ENCODE results near the gene DBN1. TPM values are rescaled to one million over a fixed set of nuclear protein-coding genes. Genes with fewer than 3 reads are reported as not detected.

Gene DBN1
- total RNA-seq, 1 donor from 2014 or later = 21.8 TPM

GRCh38 chr5:177459819-177460628 lies 13.4 kb downstream of the DBN1 start:
- Histone ChIP-seq H3K4me1 (peaks cover 52% of the 10 kb centered on the region), H3K9me3 (replicated peaks) (peaks cover 4% of the 10 kb centered on the region), H3K4me3 (no peak overlapping the region), H3K27me3 (ENCODE audit: low read depth) (peaks cover 27% of the 10 kb centered on the region), H3K36me3 (peaks cover 29% of the 10 kb centered on the region), H3K27ac (replicated peaks) (no peak overlapping the region)
- intact Hi-C loops (cut with micrococcal nuclease) = loop anchor here (10.0 kb wide), 1 partner anchor 145 kb away; the partner anchor contains the start of gene MXD3
- DNase-seq = no peak
- TF ChIP-seq, protein P1, sequence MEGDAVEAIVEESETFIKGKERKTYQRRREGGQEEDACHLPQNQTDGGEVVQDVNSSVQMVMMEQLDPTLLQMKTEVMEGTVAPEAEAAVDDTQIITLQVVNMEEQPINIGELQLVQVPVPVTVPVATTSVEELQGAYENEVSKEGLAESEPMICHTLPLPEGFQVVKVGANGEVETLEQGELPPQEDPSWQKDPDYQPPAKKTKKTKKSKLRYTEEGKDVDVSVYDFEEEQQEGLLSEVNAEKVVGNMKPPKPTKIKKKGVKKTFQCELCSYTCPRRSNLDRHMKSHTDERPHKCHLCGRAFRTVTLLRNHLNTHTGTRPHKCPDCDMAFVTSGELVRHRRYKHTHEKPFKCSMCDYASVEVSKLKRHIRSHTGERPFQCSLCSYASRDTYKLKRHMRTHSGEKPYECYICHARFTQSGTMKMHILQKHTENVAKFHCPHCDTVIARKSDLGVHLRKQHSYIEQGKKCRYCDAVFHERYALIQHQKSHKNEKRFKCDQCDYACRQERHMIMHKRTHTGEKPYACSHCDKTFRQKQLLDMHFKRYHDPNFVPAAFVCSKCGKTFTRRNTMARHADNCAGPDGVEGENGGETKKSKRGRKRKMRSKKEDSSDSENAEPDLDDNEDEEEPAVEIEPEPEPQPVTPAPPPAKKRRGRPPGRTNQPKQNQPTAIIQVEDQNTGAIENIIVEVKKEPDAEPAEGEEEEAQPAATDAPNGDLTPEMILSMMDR (IDR thresholded peaks at IDR 0.05; ENCODE audit: borderline replicate concordance) = no peak

DNA sequence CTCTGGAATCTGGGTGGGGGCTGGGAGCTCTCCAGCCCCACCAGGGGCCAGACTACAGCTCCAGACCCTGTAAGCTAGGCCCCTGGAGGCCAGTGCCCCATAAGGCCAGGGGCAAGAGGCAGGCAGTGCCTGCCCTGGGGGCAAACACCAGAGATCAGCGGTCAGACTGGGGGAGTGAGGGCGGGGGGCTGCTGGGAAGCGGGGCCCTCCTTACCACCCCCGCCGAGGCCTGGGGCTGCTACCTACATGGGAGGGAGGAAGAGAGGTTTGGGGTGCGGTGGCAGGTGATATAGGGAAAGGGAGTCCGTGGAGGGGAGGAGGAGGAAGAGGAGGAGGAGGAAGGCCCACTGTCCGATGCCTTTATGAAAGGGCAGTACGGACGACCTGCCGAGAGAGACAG lies 14.1 kb downstream of the DBN1 start:
- Histone ChIP-seq H3K27ac (replicated peaks) (no peak overlapping the region), H3K4me1 (peaks cover 56% of the 10 kb centered on the region), H3K4me3 (no peak overlapping the region), H3K9me3 (replicated peaks) (no peaks in the 10 kb centered on the region), H3K36me3 (peaks cover 26% of the 10 kb centered on the region), H3K27me3 (ENCODE audit: low read depth) (peaks cover 20% of the 10 kb centered on the region)
- TF ChIP-seq, protein P1 (IDR thresholded peaks at IDR 0.05; ENCODE audit: borderline replicate concordance) = no peak
- no peak for DNase-seq
- intact Hi-C loops (cut with micrococcal nuclease) = loop anchor here (10.0 kb wide), 1 partner anchor 145 kb away; the partner anchor contains the start of gene MXD3

DNA sequence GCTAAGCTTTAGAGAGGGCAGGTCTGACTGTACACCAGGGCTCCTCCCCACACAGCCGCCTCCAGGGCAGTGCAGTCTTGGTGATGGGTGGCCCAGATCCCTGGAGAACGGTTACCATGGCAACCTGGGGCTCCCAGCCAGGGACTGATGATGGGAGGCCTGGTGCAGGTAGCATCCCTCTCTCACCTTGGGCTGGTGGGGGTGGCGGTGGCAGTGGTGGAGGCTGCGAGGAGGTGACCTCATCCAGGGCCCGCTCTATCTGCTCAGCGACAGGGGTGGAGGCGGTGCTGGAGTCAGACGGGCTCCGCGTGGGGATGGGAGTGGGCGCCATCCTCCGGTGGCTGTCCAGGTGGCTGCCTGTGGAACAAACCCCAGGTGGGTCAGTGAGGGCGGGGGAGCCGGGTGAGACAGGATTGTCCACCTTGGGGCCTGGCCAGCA lies 14.5 kb downstream of the DBN1 start:
- TF ChIP-seq, protein P1 (IDR thresholded peaks at IDR 0.05; ENCODE audit: borderline replicate concordance) = no peak
- DNase-seq = no peak
- H3K27me3 ChIP-seq (ENCODE audit: low read depth) = peaks cover 16% of the 10 kb centered on the region
- no peaks in the 10 kb centered on the region for H3K9me3 ChIP-seq (replicated peaks)
- no peak overlapping the region for H3K27ac ChIP-seq (replicated peaks)
- no peak overlapping the region for H3K4me3 ChIP-seq
- intact Hi-C loops (cut with micrococcal nuclease) = loop anchor here (10.0 kb wide), 1 partner anchor 144 kb away; the partner anchor contains the start of gene MXD3
- H3K36me3 ChIP-seq = peaks cover 26% of the 10 kb centered on the region
- peaks cover 60% of the 10 kb centered on the region for H3K4me1 ChIP-seq

DNA sequence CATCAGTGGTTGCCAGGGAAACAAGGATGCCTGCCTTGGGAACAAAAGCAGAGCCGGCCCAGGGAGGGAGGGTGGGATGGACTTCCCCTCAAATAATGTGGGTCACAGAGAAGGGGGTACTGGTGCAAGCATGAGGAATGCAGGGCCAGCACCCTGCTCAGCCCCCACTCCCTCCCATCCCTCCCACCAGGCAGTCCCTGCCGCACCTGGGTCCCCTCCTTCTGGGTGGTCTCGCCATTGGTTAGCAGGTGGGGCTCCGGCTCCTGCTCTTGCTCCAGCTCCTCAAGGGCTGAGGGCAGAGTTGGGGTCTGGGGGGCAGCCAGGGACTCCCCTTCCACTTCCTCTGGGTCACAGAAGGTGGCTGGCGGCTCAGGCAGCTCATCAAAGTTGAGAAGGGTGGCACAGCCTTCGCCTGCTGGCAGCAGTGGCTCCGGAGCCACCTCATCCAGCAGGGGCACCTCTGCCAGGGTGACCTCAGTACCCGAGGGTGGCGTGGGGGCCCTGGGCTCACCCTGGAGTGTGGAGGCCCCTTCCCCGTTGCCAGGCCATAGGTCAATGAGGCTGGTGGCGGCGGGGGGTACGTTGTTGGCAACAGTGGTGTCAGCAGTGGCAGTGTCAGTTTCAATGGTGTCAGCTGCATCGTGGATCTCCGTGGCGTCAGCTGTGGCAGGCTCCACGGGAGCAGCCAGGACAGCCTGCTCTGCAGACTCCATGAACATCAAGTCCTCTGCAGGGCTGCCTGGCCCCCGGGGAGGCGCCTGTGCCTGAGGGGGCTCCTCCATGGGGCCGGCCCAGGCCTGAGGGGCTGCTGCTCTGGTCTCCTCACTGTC lies 15.4 kb downstream of the DBN1 start:
- TF ChIP-seq, protein P1 (IDR thresholded peaks at IDR 0.05; ENCODE audit: borderline replicate concordance) = no peak
- H3K9me3 ChIP-seq (replicated peaks) = no peaks in the 10 kb centered on the region
- peaks cover 63% of the 10 kb centered on the region for H3K4me1 ChIP-seq
- H3K27ac ChIP-seq (replicated peaks) = peak overlapping the region; percentile 36
- peaks cover 12% of the 10 kb centered on the region for H3K27me3 ChIP-seq (ENCODE audit: low read depth)
- peaks cover 26% of the 10 kb centered on the region for H3K36me3 ChIP-seq
- no peak for DNase-seq
- no peak overlapping the region for H3K4me3 ChIP-seq
- intact Hi-C loops (cut with micrococcal nuclease) = loop anchor here (10.0 kb wide), 1 partner anchor 143 kb away; the partner anchor contains the start of gene MXD3
